Epithelial cell of alveolus of lung (primary cell): ENCODE results near the gene ABHD11. TPM values are rescaled to one million over a fixed set of nuclear protein-coding genes. Genes with fewer than 3 reads are reported as not detected.

Experiments used
- total RNA-seq: library from RNA; depleted of rRNA; stranded (reverse); fragments of >200 nt; gene quantifications from 2 replicates; pipeline ENCODE4 v1.2.1, GENCODE V29; 2015

Gene ABHD11
- 9.3 and 19.0 TPM in 2 replicates for total RNA-seq

DNA sequence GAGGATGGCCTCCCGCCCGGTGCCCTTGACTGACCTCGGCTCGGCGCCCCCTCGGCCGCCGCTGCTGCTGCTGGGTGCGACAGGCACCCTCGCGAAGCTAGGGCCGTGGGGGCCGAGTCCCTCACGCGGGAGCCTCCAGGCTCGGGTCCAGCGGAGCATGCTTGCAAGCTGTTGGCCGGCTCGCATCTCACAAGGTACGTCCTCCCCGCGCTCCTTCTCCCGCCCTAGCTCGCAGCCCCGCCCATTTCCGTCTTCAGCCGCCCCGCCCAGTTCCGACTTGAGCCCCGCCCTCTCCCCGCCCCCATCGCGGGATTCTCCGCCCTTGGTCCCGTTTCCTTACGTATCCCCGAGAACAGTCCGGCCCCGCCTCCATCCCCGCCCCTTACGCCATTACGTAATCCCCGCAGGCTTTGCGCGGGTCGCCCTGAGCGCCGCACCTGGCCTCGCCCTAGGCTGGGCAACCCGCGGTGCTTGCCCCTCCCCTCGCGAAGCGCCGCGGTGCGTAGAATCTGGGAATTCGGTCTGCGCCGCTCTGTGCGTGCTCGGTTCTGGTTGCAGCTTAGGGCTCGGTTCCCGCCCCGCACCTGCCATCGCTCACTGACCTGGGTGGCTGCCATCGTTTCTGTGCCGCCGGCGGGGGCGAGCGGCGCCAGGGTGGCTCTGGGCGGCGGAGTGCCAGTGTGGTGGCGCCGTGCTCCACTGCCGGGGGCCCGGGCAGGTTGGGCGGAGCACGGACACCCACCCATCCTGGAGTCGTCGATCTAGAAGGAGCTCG lies at the start of gene ABHD11:
Gene ABHD11, minus strand, starts transcription at position 191 of the 775 bp plus-strand sequence. Its CDS starts 32 bp downstream, at position 159.

GRCh38 chr7:73770002-73770859 lies 31.6 kb upstream of the ABHD11 start, which contains the start of gene CLDN3:
Gene CLDN3 (minus strand): TSS chr7:73770270. CDS start chr7:73770049, 221 bp downstream.

DNA sequence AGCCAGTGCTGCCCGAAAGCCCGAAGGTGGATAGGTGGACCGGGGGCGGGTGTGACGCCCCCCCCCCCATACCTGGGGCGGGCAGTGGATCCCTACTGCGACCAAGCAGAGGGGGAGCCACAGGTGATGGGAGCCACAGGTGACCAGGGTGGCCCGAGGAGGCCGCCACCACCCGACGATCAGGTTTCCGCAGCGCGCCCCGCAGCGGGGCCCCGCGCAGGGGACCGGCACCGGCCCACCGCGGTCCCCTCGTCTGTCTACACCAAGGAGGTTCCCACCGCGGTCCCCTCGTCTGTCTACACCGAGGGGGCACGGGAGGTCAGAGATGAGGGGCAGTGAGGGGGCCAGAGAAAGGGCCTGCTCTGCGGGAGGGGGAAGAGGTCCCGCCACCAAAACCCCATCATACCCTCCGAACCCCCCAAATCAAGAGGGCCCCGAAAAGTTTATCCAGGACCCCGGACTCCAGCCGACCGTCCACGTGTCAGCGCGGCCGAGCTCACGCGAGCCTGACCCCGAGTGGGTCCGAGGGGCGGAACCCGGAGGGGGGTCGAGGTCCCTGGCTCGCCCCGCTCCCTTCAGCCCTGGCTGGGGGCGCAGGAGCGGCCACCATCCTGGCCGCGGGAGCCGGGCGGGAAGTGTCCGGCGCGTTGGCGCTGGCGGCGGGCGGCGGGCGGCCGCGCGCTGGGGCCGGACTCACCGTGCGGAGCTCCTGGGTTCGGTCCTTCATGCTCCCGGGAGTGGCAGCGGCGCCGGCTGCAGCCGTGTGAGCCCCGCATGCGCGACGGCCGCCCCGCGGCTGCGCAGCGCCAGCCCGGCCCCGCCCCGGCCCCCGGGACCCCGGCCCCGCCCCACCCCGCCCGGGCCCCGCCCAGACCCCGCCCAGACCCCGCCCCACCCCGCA lies 19.4 kb downstream of the ABHD11 start, which contains the start of gene STX1A:
Gene STX1A, minus strand, starts transcription at position 765 of the 901 bp plus-strand sequence. Its CDS starts 38 bp downstream, at position 727.

Other genes starting within 250 kb of the ABHD11 start
- gene BAZ1B, start 216.5 kb downstream of the ABHD11 start, total RNA-seq: 39.4 and 42.8 TPM in 2 replicates
- gene BCL7B, start 181.1 kb downstream of the ABHD11 start, total RNA-seq: 42.0 and 45.7 TPM in 2 replicates
- gene TBL2, start 160.2 kb downstream of the ABHD11 start, total RNA-seq: 65.8 and 76.7 TPM in 2 replicates
- gene MLXIPL, start 114.3 kb downstream of the ABHD11 start, total RNA-seq: 2.3 TPM in 1 of 2 replicates, not detected in the other
- gene VPS37D, start 71.0 kb downstream of the ABHD11 start, total RNA-seq: 5.4 and 5.8 TPM in 2 replicates
- gene DNAJC30, start 55.3 kb downstream of the ABHD11 start, total RNA-seq: 6.3 and 7.6 TPM in 2 replicates
- gene BUD23, start 55.2 kb downstream of the ABHD11 start, total RNA-seq: 46.1 and 73.8 TPM in 2 replicates
- gene STX1A, start 19.1 kb downstream of the ABHD11 start, total RNA-seq: 2.5 and 9.3 TPM in 2 replicates
- gene CLDN3, start 31.5 kb upstream of the ABHD11 start, total RNA-seq: not detected in 2 replicates
- 3.2 and 5.2 TPM in 2 replicates for gene CLDN4, start 92.2 kb upstream of the ABHD11 start, total RNA-seq
- 8.1 and 11.4 TPM in 2 replicates for gene METTL27, start 103.7 kb upstream of the ABHD11 start, total RNA-seq
- gene TMEM270, start 122.4 kb upstream of the ABHD11 start, total RNA-seq: not detected in 2 replicates